ENCODE results near the gene LEUTX.

Gene LEUTX

DNA sequence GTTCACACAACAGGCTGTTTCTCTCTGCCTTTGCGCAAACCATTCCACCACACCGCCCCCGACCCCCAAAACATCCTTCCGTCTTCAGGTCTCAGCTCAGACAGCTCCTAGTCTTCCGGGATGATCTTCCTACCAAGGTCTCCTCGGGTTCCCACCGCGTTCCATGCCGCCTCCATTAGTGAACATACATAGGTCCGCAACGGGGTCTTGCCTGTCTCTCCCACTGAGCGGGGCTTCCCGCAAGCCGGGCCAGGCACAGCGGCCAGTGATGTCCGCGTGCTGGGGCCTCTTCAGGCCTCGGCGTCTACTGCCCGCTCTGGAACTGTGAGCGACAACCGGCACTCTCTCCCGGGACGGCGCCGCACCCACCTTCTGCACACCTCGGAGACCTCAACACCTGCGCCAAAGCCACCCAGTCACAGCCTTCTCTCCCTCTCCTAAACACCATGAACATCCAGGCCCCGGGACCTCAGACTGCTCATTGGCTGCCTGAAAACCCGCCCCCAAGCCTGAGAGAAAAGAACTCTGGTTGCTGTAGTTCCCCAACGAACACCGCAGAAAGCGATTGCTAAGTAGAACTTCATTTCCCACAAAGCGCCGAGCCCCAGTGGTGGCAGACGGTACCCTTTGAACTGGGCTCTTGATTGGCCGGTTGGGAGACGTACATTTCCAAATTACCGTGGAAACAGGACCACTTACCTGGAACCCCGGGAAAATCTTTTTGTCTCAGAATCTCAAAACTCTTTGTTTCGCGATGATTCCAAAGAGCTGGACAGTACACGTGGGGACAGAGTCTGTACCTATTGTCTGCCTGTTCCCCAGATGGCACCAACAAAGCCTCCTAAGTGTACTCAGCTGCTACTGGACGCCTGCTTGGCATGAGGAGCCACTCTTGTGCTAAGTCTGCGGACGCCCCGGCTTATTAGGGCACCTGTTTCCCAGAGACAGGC, 45.8 kb downstream of the LEUTX start:
- DNase-seq (ENCODE audit: low read depth, low spot score), result peak; percentile 62

- DNase-seq (ENCODE audit: low read depth, low spot score), result no peak
Measured at GRCh38 chr19:39825093-39825463, 46.4 kb downstream of the LEUTX start.

GRCh38 chr19:39825531-39826076, 47.0 kb downstream of the LEUTX start:
- no peak for DNase-seq (ENCODE audit: low read depth, low spot score)

DNA sequence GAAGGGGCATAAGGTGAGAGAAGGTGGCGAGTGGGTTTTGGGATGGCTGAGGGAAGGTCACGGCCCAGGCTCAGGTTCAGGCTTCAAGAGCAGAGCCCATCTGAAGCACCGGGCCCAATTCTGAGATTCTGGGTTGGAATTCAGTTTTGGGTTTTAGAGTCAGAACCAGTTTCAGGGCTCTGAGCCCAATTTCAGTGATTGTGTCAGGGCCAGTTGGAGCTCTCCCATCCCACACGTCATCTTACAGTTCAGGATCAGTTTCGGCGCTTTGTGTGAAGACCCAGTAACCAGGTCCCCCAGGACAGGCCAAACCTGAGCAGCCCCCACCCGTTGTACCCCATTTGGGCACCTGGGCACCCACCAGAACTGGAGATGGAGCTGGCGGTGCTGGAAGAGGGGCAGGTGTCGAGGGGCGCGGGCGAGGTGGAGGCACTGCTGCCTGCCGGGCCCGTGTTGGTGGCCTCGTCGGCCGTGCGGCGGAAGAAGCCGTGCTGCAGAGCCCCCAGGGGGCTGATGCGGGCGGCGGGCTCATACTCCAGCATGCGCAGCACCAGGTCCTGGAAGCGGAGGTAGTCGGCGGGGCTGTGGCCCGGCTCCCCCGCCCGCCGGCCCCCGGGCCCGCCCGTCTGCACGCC, 47.8 kb downstream of the LEUTX start:
- no peak for DNase-seq (ENCODE audit: low read depth, low spot score)

- DNase-seq (ENCODE audit: low read depth, low spot score), result no peak
Measured at GRCh38 chr19:39827216-39827615, 48.6 kb downstream of the LEUTX start.

DNA sequence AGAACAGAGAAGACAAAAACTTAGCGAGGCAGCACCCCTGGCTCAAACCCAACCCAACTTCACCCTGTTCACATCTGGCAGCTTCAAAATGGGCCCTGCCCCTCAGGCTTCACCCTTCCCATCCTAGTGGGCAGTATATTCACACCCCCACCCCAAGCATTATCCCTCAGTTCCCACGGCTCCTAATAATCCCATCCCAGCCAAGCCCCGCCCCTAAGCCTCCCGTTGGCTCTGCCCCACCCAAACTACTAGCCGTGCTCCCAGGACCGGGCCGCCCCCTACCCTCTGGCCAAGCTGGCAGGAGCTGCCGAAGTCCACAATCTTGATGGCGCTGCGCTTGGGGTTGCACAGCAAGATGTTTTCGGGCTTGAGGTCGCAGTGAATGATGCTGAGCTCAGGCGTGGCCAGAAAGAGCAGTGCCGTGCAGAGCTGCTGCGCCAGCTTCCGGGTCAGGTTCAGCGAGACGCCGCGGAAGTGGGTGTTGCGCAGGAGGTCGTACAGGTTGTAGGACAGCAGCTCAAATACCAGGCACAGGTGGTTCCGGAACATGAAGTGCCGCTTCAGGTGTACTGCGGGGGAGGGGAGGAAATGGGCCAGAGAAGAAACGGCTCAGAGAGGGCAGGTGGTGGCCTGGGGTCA, 49.5 kb downstream of the LEUTX start:
- DNase-seq (ENCODE audit: low read depth, low spot score), result no peak

DNA sequence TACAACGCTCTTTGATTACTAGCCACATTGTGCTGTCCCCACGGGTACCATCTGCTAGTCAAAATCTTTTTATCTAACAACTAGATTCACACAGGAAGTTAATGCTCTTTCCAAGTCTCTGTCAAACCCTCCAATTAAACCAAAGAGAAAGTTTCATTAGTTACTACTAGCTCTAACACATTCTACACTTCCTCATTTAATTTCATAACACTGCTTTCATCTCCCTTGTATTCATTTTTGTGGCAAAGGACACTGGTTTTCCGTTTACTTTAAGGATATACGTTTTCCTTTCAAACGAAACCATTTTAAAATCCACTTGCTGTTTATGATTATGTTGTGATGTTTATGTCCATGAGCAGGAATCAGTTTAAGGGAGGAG, 50.0 kb downstream of the LEUTX start:
- DNase-seq (ENCODE audit: low read depth, low spot score), result no peak

DNA sequence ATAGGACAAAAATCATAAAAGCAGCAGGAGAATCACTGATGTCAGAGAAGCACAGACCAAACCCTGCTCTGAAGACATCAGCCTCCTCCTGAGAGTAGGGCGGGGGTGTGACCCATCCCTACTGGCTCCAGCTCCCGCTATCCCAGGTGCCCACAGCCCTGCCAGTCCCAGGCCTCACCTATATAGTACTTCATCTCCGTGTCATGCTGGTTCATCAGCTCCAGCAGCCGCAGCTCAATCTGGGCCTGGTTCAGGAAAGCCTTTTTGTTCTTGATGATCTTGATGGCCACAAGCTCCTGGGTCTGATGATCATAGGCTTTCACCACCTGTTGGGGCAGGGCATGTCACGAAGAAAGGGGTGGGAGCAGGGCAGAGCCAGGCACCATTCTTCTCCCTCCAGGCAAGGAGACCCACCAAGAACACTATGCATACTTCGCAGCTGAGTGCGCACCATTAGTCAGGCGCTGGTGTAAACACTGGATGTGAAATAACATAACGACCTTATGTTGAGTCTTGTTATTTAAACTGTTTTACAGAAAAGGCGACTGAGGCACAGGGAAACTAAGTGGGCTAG, 51.1 kb downstream of the LEUTX start:
- DNase-seq (ENCODE audit: low read depth, low spot score), result no peak

DNA sequence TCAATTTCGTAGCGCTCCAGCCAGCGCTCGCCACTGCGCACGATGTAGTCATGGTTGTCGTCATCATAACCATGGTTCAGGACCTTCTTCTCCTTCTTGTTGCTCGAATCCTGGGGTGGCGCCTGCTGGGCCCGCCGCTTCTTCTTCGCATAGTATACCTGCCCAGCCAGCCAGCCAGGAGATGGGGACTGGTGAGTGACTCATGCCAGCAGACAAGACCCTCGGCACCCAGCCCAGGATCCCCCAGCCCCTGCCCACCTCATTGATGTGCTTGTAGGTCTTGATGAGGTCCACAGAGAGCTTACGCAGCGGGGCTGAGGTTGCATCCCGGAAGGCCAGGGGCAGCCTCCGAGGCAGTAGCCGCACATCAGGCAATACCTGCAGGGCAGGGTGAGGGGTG, 51.8 kb downstream of the LEUTX start:
- DNase-seq (ENCODE audit: low read depth, low spot score), result no peak

DNA sequence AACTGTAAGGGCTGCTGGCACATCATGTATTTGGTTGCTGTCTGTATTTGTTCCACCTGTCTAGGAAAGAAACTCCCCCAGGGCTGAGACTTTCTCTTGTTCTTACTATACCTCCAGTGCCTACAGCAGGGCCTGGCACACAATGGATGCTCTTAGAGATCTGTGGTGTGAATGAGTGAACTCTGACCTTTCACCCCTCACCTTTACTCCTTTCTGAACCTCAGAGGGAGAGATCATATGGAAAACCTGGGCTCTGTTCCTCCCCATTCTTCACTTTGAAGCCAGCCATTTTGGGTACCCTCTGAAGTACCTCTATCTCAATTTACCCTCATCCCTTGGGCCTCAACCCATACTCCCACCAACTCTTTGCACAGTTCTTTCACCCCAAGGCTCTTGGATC, 52.2 kb downstream of the LEUTX start:
- no peak for DNase-seq (ENCODE audit: low read depth, low spot score)

DNA sequence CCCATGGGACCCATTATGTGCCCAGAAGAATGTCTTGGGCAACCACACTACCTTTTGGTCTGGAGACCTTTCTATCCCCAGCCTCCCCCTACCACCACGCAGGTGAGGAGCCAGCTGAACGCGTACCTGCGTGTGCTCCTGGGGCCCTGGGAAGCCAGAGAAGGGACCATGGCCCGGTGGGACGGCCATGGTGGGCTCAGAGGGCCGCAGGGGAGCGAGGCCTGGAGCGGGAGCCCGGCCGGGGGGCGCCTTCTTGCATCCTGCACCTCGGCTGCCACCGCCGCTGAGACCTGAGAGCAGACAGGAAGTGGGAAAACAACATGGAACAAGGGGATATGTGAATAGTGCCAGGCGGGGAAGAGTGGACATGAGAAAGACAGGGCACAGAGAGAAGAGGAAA, 53.0 kb downstream of the LEUTX start:
- no peak for DNase-seq (ENCODE audit: low read depth, low spot score)

DNA sequence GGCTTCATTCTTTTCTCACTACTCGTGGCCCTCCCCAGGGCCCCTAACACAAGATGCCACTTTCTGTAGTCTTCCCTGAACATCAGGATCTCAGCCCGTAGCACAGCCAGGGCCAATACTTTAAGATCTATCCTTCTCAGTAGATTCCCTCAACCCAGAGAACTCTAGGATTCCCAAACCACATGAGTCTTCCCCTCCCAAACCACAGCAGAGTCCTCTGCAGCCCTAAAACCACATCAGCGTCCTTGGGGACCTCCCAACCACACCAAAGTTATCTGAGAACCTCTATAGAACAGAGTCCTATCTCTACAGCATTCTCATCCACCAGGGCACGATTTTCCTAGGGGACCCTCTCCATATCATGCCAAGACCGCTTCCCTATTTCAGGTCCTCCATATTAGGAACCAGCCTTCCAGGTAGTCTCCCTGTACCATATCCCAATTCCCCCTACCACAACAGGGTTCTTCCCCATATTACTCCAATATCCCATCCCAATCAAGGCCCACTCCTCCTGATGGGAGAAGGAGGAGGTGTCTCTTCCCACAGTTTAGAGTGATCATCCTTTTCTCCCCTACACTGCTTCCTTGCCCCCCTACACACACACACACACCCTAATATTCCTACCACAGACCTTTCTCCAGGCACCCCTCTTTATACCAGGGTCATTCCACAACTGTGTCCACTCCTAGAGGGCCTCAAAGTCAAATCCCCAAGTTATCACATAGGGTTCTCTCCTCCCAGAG, 53.9 kb downstream of the LEUTX start:
- DNase-seq (ENCODE audit: low read depth, low spot score), result no peak

GRCh38 chr19:39833160-39833463, 54.5 kb downstream of the LEUTX start:
- DNase-seq (ENCODE audit: low read depth, low spot score), result no peak

- DNase-seq (ENCODE audit: low read depth, low spot score), result peak; percentile 94
Measured at GRCh38 chr19:39833464-39834286, 55.0 kb downstream of the LEUTX start, which contains the start of gene DYRK1B. Gene DYRK1B, minus strand, starts transcription at chr19:39834162. Its CDS starts 2,295 bp downstream, at chr19:39831867.

- no peak for DNase-seq (ENCODE audit: low read depth, low spot score)
Measured at GRCh38 chr19:39834287-39834841, 55.7 kb downstream of the LEUTX start.
